ENCODE measurements around the gene AMZ1.
"Not testable (repeated sequence)": the region's sequence is repeated elsewhere in the genome, so short reads cannot be mapped to it uniquely, and the experiment has no call there.

AMZ1 gene

GRCh38 chr7:2670171-2670570 lies 17.8 kb upstream of the AMZ1 start:
- DNase-seq = no peak
- TF ChIP-seq CTCF (IDR thresholded peaks at IDR 0.05) = no peak
- no peaks in the 10 kb centered on the region for H3K36me3 Mint-ChIP-seq (ENCODE audit: low read depth)
- no peak overlapping the region for H3K4me3 Mint-ChIP-seq
- peaks cover 4% of the 10 kb centered on the region for H3K4me1 Mint-ChIP-seq
- no peak overlapping the region for H3K27ac Mint-ChIP-seq
- H3K9me3 Mint-ChIP-seq = peaks cover 15% of the 10 kb centered on the region
- H3K27me3 Mint-ChIP-seq (ENCODE audit: low read depth, poor library complexity) = peaks cover 22% of the 10 kb centered on the region

GRCh38 chr7:2670720-2671391 lies 17.1 kb upstream of the AMZ1 start:
- Mint-ChIP-seq H3K4me3 (no peak overlapping the region), H3K27ac (no peak overlapping the region), H3K4me1 (peaks cover 4% of the 10 kb centered on the region), H3K27me3 (ENCODE audit: low read depth, poor library complexity) (peaks cover 25% of the 10 kb centered on the region), H3K36me3 (ENCODE audit: low read depth) (no peaks in the 10 kb centered on the region), H3K9me3 (peaks cover 18% of the 10 kb centered on the region)
- peak; percentile 76 for DNase-seq
- TF ChIP-seq CTCF (IDR thresholded peaks at IDR 0.05) = peak; percentile 86

DNA sequence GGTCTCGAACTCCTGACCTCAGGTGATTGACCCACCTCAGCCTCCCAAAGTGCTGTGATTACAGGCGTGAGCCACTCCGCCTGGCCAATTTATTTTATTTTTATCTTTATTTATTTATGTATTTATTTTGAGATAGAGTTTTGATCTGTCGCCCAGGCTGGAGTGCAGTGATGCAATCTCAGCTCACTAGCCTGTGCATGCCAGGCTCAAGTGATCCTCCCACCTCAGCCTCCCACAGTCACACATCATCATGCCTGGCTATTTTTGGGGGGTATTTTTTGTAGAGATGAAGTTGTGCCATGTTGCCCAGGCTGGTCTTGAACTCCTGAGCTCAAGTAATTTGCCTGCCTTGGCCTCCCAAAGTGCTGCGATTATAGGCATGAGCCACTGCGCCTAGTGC lies 14.8 kb upstream of the AMZ1 start:
- peaks cover 18% of the 10 kb centered on the region for H3K9me3 Mint-ChIP-seq
- H3K27me3 Mint-ChIP-seq (ENCODE audit: low read depth, poor library complexity) = peaks cover 23% of the 10 kb centered on the region
- H3K27ac Mint-ChIP-seq; H3K4me1 Mint-ChIP-seq; DNase-seq; H3K4me3 Mint-ChIP-seq; H3K36me3 Mint-ChIP-seq (ENCODE audit: low read depth): not testable (repeated sequence)

GRCh38 chr7:2673934-2674333 lies 14.1 kb upstream of the AMZ1 start:
- Mint-ChIP-seq H3K4me3 (no peak overlapping the region), H3K9me3 (peaks cover 18% of the 10 kb centered on the region), H3K36me3 (ENCODE audit: low read depth) (no peaks in the 10 kb centered on the region), H3K27me3 (ENCODE audit: low read depth, poor library complexity) (peaks cover 20% of the 10 kb centered on the region), H3K4me1 (peaks cover 4% of the 10 kb centered on the region), H3K27ac (no peak overlapping the region)
- DNase-seq = no peak
- TF ChIP-seq CTCF (IDR thresholded peaks at IDR 0.05) = no peak

GRCh38 chr7:2675256-2675764 lies 12.7 kb upstream of the AMZ1 start:
- Mint-ChIP-seq H3K4me1 (peaks cover 4% of the 10 kb centered on the region), H3K9me3 (peaks cover 18% of the 10 kb centered on the region), H3K27me3 (ENCODE audit: low read depth, poor library complexity) (peaks cover 27% of the 10 kb centered on the region), H3K4me3 (no peak overlapping the region), H3K27ac (no peak overlapping the region), H3K36me3 (ENCODE audit: low read depth) (no peaks in the 10 kb centered on the region)
- DNase-seq = no peak
- no peak for TF ChIP-seq CTCF (IDR thresholded peaks at IDR 0.05)

DNA sequence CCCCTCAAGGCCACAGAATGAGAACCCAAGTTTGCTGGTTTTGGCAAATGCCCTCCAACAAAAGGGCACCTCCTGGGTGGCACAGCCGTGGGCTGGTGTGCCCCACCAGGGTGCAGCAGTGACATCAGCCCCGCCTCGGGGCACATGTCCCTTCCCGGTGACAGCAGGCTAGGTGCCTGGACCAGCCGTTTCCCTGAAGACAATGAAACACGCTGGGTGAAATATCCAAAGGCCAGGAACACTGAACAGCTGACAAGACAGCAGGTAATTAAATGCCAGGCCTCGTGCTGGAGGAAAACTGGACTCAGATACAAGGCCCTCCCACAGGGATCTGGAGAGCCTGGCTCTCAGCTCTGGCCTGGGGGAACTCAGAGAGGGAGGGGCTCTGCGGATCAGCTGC lies 11.4 kb upstream of the AMZ1 start:
- not testable (repeated sequence) for DNase-seq

GRCh38 chr7:2678454-2678853 lies 9.5 kb upstream of the AMZ1 start:
- peaks cover 24% of the 10 kb centered on the region for H3K27me3 Mint-ChIP-seq (ENCODE audit: low read depth, poor library complexity)
- H3K27ac Mint-ChIP-seq; H3K36me3 Mint-ChIP-seq (ENCODE audit: low read depth); H3K4me3 Mint-ChIP-seq; DNase-seq; H3K4me1 Mint-ChIP-seq: not testable (repeated sequence)
- peaks cover 18% of the 10 kb centered on the region for H3K9me3 Mint-ChIP-seq

More for the DNA sequence above, 11.4 kb upstream of the AMZ1 start:
- H3K4me1 Mint-ChIP-seq; H3K27ac Mint-ChIP-seq; H3K36me3 Mint-ChIP-seq (ENCODE audit: low read depth); H3K4me3 Mint-ChIP-seq: not testable (repeated sequence)
- Mint-ChIP-seq H3K9me3 (peaks cover 18% of the 10 kb centered on the region), H3K27me3 (ENCODE audit: low read depth, poor library complexity) (peaks cover 19% of the 10 kb centered on the region)

DNA sequence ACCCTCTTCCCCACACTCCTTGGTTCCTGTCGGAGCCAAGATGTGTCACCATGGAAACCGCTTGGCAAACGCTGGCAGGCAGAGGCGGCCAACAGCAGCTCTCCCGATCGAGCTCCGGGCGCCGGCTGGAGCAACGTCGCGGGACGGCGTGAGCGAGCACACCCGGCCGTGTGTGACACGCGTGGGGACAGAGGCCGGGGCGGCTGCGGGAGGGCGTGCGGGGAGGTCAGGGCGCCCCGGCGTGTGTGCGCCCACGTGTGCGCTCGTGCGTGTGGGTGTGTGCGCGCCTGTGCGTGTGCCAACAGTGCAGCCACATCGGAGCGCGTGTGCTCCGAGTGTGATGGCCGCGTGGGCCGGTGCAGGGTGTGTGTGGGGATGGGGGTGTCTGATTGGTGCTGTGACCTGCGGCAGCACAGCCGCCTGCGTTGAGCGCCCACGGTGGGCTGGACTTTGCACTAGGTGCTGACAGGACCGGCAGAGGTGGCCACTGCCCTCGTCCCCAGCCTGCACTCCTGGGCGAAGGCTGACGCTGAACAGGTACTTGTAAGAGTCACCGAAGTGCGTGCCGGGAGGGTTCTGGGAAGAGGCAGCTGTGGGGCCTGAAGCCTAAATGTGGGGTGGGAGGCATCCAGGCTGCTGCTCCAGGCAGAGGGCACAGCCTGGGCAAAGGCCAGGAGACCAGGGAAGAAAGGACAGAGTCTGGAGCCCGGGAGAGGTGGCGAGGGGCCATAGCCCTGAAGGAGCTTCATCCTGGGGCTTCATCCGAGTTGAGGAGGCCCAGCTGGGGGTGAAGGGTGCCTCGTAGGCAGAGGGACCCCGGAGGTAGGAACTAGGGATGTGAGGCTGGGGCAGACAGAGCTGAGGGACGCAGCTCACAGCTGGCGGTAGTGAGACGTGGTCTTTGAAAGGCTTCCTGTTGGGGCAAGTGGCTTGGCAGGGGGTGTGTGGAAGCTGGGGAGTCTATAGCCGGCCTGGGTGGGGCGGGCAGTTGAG lies 8.6 kb upstream of the AMZ1 start:
- not testable (repeated sequence) for DNase-seq; H3K36me3 Mint-ChIP-seq (ENCODE audit: low read depth); H3K4me1 Mint-ChIP-seq; H3K4me3 Mint-ChIP-seq; H3K27ac Mint-ChIP-seq
- peaks cover 11% of the 10 kb centered on the region for H3K9me3 Mint-ChIP-seq
- peaks cover 23% of the 10 kb centered on the region for H3K27me3 Mint-ChIP-seq (ENCODE audit: low read depth, poor library complexity)

All from nephron progenitor cell (in vitro differentiated cells).